Endodermal cell (in vitro differentiated cells): ENCODE data around the gene PTPRN2. TPM values are rescaled to one million over a fixed set of nuclear protein-coding genes. Genes with fewer than 3 reads are reported as not detected.
A peak's percentile ranks its signal among the peaks of the same experiment; 100 is the strongest.

Source experiments
- DNase-seq: peaks from one replicate; pipeline ENCODE4 v3.0.0-alpha.2; 2017
- H3K27ac ChIP-seq: 2 replicates; pipeline ENCODE4 v1.5.1; 2013; ENCODE audit warnings: mild to moderate bottlenecking, low read depth, low read length, moderate library complexity
- H3K27me3 ChIP-seq: 2 replicates; pipeline ENCODE4 v1.6.1; 2013; ENCODE audit warnings: mild to moderate bottlenecking, low read length, moderate library complexity; ENCODE audit not compliant: insufficient read depth, control insufficient read depth, poor library complexity, severe bottlenecking
- H3K36me3 ChIP-seq: 2 replicates; pipeline ENCODE4 v1.7.0; 2013; ENCODE audit warnings: mild to moderate bottlenecking, low read length, moderate library complexity; ENCODE audit not compliant: control insufficient read depth, insufficient read depth
- H3K4me1 ChIP-seq: one replicate; pipeline ENCODE4 v1.7.0; 2013; ENCODE audit warnings: low read length; ENCODE audit not compliant: control insufficient read depth, insufficient read depth
- H3K4me3 ChIP-seq: 2 replicates; pipeline ENCODE4 v1.5.1; 2013; ENCODE audit warnings: mild to moderate bottlenecking, low read length, moderate library complexity
- H3K9ac ChIP-seq: 2 replicates; pipeline ENCODE4 v1.6.1; 2013; ENCODE audit warnings: mild to moderate bottlenecking, low read length, moderate library complexity; ENCODE audit not compliant: poor library complexity, severe bottlenecking; ENCODE audit errors: extremely low read depth
- H3K9me3 ChIP-seq: 2 replicates; pipeline ENCODE4 v1.6.1; 2013; ENCODE audit warnings: mild to moderate bottlenecking, low read length, moderate library complexity; ENCODE audit not compliant: control insufficient read depth
- H3K27ac Mint-ChIP-seq: 2 replicates; pipeline ENCODE4 v1.8.0; 2020; ENCODE audit warnings: mixed read lengths
- H3K27me3 Mint-ChIP-seq: 2 replicates; pipeline ENCODE4 v1.8.0; 2021; ENCODE audit warnings: mild to moderate bottlenecking, mixed read lengths; ENCODE audit not compliant: insufficient read depth
- H3K36me3 Mint-ChIP-seq: 2 replicates; pipeline ENCODE4 v1.8.0; 2020; ENCODE audit warnings: low read depth, mixed read lengths
- H3K4me1 Mint-ChIP-seq: 2 replicates; pipeline ENCODE4 v1.8.0; 2020; ENCODE audit warnings: mixed read lengths
- H3K4me3 Mint-ChIP-seq: 2 replicates; pipeline ENCODE4 v1.8.0; 2020; ENCODE audit warnings: mild to moderate bottlenecking, moderate library complexity, mixed read lengths
- H3K9me3 Mint-ChIP-seq: 2 replicates; pipeline ENCODE4 v1.8.0; 2020; ENCODE audit warnings: mild to moderate bottlenecking, mixed read lengths
- WGBS, 2 experiments: methylation state at CpG; one replicate each; pipeline versions ENCODE4 v1.1.5 to v1.1.7; 2013; ENCODE audit warnings: missing lambda C conversion rate in 2 of 2, mixed read lengths in 1 of 2; ENCODE audit not compliant: insufficient coverage in 1 of 2, insufficient read length in 1 of 2; 5-methylcytosine and 5-hydroxymethylcytosine counted together
- total RNA-seq, 2 donors: library from RNA; stranded (reverse); fragmentation: NEBNext Ultra II Directional in 1 of 2; extraction: Animal tissue kit (Norgen Biotek cat#: 25700) in 1 of 2; gene quantifications; 2 replicates in 1 of 2; 3 replicates in 1 of 2; pipeline ENCODE4 v1.2.1, GENCODE V29; 2021
- TF ChIP-seq, protein P1 (sequence below): fragments of 200-600 bp; sonication (generic); conservative IDR thresholded peaks from 2 replicates; pipeline ENCODE4 v1.5.0; 2021; ENCODE audit warnings: antibody characterized with exemption, mild to moderate bottlenecking

Gene PTPRN2
- total RNA-seq, 2 donors from 2014 or later: 0.69 to 1.2 TPM

DNA sequence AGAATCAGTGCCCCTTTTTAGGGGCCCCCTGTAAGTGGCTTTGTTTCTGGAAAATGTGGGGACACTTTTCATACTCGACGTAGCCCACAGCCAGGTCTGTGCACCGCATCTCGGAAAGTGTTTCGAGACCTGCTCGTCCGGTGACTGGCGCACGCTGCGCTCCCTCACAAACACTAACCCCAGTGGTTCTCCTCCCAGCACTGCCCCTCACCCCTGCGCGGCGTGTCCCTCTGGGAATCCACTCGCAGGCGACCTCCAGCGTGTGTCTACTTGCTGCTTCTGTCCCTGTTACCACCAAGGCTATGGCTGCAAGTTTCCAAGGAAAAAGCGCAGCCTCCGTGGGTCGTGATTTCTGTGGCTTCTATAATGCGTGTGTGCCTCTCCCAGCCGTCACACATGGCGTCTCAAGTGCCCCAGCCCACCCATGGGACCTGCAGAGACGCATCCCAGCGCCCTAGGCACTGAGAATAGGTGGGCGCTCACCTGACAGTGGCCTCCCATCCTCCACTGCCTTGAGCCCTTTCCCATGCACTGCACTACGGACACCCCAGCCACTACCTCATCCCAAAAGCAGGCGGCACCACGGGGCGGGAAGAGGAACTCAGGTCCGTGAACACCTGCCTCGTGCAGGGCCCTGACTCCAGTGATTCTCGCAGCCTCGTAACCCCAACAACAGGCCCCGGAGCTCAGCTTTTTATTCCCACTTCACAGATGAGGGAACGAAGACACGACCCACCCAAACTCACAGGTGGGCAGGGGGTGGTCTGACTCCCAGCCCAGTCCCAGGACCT is 49.3 kb downstream of the PTPRN2 start:
- Mint-ChIP-seq H3K4me1 (no peaks in the 10 kb centered on the region), H3K4me3 (no peak overlapping the region), H3K9me3 (peaks cover 2% of the 10 kb centered on the region), H3K36me3 (no peaks in the 10 kb centered on the region), H3K27ac (no peak overlapping the region), H3K27me3 (no peaks in the 10 kb centered on the region)
- TF ChIP-seq, protein P1, sequence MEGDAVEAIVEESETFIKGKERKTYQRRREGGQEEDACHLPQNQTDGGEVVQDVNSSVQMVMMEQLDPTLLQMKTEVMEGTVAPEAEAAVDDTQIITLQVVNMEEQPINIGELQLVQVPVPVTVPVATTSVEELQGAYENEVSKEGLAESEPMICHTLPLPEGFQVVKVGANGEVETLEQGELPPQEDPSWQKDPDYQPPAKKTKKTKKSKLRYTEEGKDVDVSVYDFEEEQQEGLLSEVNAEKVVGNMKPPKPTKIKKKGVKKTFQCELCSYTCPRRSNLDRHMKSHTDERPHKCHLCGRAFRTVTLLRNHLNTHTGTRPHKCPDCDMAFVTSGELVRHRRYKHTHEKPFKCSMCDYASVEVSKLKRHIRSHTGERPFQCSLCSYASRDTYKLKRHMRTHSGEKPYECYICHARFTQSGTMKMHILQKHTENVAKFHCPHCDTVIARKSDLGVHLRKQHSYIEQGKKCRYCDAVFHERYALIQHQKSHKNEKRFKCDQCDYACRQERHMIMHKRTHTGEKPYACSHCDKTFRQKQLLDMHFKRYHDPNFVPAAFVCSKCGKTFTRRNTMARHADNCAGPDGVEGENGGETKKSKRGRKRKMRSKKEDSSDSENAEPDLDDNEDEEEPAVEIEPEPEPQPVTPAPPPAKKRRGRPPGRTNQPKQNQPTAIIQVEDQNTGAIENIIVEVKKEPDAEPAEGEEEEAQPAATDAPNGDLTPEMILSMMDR: no peak
- no peak overlapping the region for H3K4me3 ChIP-seq
- no peak overlapping the region for H3K9ac ChIP-seq
- H3K27ac ChIP-seq: no peak overlapping the region
- DNase-seq: no peak
- H3K36me3 ChIP-seq: no peaks in the 10 kb centered on the region
- peaks cover 81% of the 10 kb centered on the region for H3K9me3 ChIP-seq
- no peaks in the 10 kb centered on the region for H3K4me1 ChIP-seq
- H3K27me3 ChIP-seq: no peaks in the 10 kb centered on the region
- WGBS, 2 experiments: 72 to 82% methylated on average over 18 to 36 of the region's 36 CpGs

DNA sequence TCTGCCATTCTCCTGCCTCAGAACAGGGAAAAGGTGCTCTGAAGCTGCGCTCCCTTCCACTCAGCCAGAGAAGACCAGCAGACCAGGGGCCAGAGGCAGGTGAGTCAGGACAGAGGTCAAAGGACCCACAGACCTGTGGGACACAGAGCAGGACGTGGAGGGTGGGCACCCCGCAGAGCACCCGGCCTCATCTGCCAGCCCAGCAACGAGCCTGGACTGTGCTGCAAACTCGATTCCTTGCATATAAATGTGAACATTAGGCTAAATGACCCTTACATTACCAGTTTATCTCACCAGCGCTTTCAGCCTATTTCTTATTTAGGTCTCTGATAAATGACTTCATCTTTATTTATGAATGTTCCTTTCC is 50.1 kb downstream of the PTPRN2 start:
- Mint-ChIP-seq H3K4me3 (no peak overlapping the region), H3K27ac (no peak overlapping the region)

DNA sequence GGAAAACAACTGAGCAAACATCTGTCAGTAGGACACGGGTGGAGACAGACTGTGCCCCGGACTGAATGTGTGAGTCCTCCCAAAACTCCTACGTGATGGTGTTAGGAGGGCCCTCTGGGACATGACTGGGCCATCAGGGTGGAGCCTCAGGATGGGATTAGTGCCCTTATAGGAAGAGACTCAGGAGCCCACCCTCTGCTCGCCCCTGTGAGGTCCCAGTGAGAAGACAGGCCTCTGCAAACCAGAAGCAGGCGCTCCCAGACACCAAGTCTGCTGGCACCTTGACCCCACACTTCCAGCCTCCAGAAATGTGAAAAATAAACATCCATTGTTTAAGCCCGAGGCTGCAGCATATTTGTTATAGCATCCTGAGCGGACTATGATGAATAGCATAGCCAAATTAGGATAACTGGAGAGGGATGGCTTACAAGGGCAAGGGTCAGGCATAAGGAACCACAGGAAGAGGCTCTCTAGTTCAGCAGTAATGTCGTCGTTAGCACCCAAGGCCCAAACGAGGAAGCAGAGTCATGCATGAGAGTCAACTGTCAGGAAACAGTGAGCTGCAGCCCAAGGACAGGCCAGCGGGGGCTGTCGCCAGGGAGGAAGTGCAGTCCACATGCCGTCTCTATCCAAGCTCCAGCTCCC is 50.6 kb downstream of the PTPRN2 start:
- TF ChIP-seq, protein P1: no peak
- no peak overlapping the region for H3K27ac Mint-ChIP-seq
- Histone ChIP-seq H3K27ac (no peak overlapping the region), H3K4me1 (no peaks in the 10 kb centered on the region), H3K27me3 (no peaks in the 10 kb centered on the region), H3K9me3 (peaks cover 82% of the 10 kb centered on the region), H3K9ac (no peak overlapping the region), H3K4me3 (no peak overlapping the region), H3K36me3 (no peaks in the 10 kb centered on the region)
- no peaks in the 10 kb centered on the region for H3K27me3 Mint-ChIP-seq
- WGBS, 2 experiments: 56 to 59% methylated on average over 10 to 13 of the region's 13 CpGs
- H3K4me3 Mint-ChIP-seq: no peak overlapping the region
- H3K36me3 Mint-ChIP-seq: no peaks in the 10 kb centered on the region
- H3K4me1 Mint-ChIP-seq: no peaks in the 10 kb centered on the region
- DNase-seq: peak; percentile 58
- peaks cover 2% of the 10 kb centered on the region for H3K9me3 Mint-ChIP-seq

More for the DNA sequence above, 50.1 kb downstream of the PTPRN2 start:
- H3K27ac ChIP-seq: no peak overlapping the region
- Mint-ChIP-seq H3K36me3 (no peaks in the 10 kb centered on the region), H3K4me1 (no peaks in the 10 kb centered on the region), H3K9me3 (peaks cover 2% of the 10 kb centered on the region), H3K27me3 (no peaks in the 10 kb centered on the region)
- DNase-seq: no peak
- no peaks in the 10 kb centered on the region for H3K36me3 ChIP-seq
- no peaks in the 10 kb centered on the region for H3K27me3 ChIP-seq
- peaks cover 81% of the 10 kb centered on the region for H3K9me3 ChIP-seq
- no peak overlapping the region for H3K9ac ChIP-seq
- 76 to 83% methylated on average over 1 to 7 of the region's 7 CpGs for WGBS, 2 experiments
- H3K4me3 ChIP-seq: no peak overlapping the region
- H3K4me1 ChIP-seq: no peaks in the 10 kb centered on the region
- TF ChIP-seq, protein P1: no peak
